ENCODE measurements around the gene TJP3.

The TJP3 gene

GRCh38 chr19:3669082-3669946 lies 38.9 kb upstream of the TJP3 start:
- no peak for DNase-seq (ENCODE audit: low read depth)
- no peak for TF ChIP-seq CTCF (conservative IDR thresholded peaks at IDR 0.05; ENCODE audit: low read depth, low read length)
- H3K4me3 ChIP-seq (ENCODE audit: low read length) = no peak overlapping the region

GRCh38 chr19:3669947-3670795 lies 38.0 kb upstream of the TJP3 start:
- H3K4me3 ChIP-seq (ENCODE audit: low read length) = no peak overlapping the region
- DNase-seq (ENCODE audit: low read depth) = no peak
- TF ChIP-seq CTCF (conservative IDR thresholded peaks at IDR 0.05; ENCODE audit: low read depth, low read length) = no peak

- no peak overlapping the region for H3K4me3 ChIP-seq (ENCODE audit: low read length)
- no peak for DNase-seq (ENCODE audit: low read depth)
- TF ChIP-seq CTCF (conservative IDR thresholded peaks at IDR 0.05; ENCODE audit: low read depth, low read length) = no peak
Measured at GRCh38 chr19:3670796-3671679, 37.1 kb upstream of the TJP3 start.

- no peak for DNase-seq (ENCODE audit: low read depth)
- no peak overlapping the region for H3K4me3 ChIP-seq (ENCODE audit: low read length)
Measured at GRCh38 chr19:3671680-3672574, 36.3 kb upstream of the TJP3 start.

GRCh38 chr19:3672575-3672948 lies 35.6 kb upstream of the TJP3 start:
- no peak for TF ChIP-seq CTCF (conservative IDR thresholded peaks at IDR 0.05; ENCODE audit: low read depth, low read length)
- no peak for DNase-seq (ENCODE audit: low read depth)
- no peak overlapping the region for H3K4me3 ChIP-seq (ENCODE audit: low read length)

More at GRCh38 chr19:3671680-3672574, 36.3 kb upstream of the TJP3 start:
- peak; percentile 22 for TF ChIP-seq CTCF (conservative IDR thresholded peaks at IDR 0.05; ENCODE audit: low read depth, low read length)

GRCh38 chr19:3672993-3673392 lies 35.2 kb upstream of the TJP3 start:
- no peak for DNase-seq (ENCODE audit: low read depth)
- no peak overlapping the region for H3K4me3 ChIP-seq (ENCODE audit: low read length)
- TF ChIP-seq CTCF (conservative IDR thresholded peaks at IDR 0.05; ENCODE audit: low read depth, low read length) = peak; percentile 1

All from retinal pigment epithelial cell (primary cell).